IPS-18c (cell line): ENCODE measurements around the gene MAD1L1.

Source experiments
- H3K4me3 ChIP-seq: 2 replicates; pipeline ENCODE4 v1.7.0; 2013; ENCODE audit warnings: low read depth, mild to moderate bottlenecking, low read length, moderate library complexity; ENCODE audit not compliant: insufficient read depth
- H3K9me3 ChIP-seq: one replicate; pipeline ENCODE4 v1.6.1; 2013; ENCODE audit warnings: mild to moderate bottlenecking, low read length, moderate library complexity; ENCODE audit not compliant: control insufficient read depth, insufficient read depth

Gene MAD1L1

DNA sequence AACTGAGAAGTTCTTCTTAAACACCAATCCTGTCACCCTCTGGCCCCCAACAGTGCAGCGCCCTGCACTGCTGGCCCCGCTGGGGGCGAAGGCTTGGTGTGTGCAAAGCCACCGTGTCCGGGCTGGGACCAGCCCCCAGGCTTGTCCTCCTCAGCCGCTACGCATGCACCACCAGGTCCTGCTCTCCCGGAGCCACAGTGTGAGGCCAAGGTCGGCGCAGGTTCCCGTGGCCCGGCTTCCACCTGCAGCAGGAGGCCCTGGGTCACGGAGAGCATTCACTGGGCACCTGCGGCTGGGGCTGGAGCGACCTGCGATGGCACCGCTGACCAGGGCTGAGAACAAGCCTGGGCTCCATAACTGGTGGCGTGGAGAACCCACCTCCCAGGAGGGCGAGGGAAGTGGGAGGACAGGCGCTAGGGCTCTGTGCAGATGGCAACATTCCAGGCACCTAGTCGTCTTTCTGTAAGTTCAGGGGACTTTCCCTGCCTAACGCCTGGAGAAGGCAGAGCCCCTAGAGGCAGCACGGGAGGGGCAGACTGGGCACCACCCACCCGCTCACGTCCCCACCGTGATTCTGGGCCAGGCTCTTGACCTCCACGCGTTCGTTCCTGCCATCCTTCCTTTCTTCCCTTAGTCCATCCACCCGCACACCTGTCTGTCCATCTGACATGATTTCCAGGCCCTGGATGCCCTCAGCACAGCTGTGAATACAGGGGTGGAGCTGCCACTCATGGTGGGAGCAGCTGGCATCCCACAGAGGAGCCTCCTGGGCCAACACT, 291.1 kb downstream of the MAD1L1 start:
- H3K4me3 ChIP-seq, result no peak overlapping the region
- H3K9me3 ChIP-seq, result peaks cover 4% of the 10 kb centered on the region

DNA sequence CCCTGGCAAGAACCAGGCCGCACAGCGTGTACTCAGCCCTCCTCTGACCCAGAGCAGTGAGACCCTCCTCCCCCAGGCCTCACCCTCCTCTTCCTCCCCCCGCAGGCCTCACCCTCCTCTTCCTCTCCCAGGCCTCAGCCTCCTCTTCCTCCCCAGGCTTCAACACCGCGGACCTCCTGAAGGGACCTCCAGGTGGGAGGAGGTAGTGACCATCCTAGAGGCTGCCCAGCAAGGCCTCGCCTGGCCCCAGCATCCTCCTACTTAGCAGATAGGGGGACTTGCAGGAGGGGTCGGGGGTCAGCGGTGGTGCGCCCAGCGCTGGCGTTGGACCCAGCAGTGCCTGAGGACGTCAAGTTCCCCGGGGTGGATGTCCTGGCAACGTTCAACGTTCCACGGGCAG, 291.9 kb downstream of the MAD1L1 start:
- H3K9me3 ChIP-seq, result peaks cover 4% of the 10 kb centered on the region
- no peak overlapping the region for H3K4me3 ChIP-seq

DNA sequence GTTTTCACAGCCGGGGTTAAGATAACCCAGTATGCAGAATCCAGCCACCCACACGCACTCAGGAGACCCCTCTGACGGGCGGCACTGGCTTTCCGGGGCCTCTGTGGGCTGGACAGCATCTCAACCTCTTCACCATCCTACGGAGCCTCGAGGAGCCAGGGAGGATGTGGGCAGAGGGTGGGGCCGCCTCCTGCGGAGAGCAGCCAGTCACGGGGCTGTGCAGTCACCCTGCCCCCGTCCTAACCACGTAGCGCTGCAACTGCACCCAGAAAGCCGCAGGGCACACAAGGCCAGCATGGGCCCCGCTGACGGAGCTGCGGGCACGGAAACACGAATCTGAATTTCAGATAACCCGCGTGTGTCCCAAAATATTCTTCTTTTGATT, 292.4 kb downstream of the MAD1L1 start:
- H3K4me3 ChIP-seq, result no peak overlapping the region
- H3K9me3 ChIP-seq, result peaks cover 4% of the 10 kb centered on the region

GRCh38 chr7:1939434-1940401, 293.0 kb downstream of the MAD1L1 start:
- no peak overlapping the region for H3K4me3 ChIP-seq
- peaks cover 4% of the 10 kb centered on the region for H3K9me3 ChIP-seq

- Histone ChIP-seq H3K9me3 (peaks cover 4% of the 10 kb centered on the region), H3K4me3 (no peak overlapping the region)
Measured at GRCh38 chr7:1938788-1939433, 293.8 kb downstream of the MAD1L1 start.

- peaks cover 4% of the 10 kb centered on the region for H3K9me3 ChIP-seq
- H3K4me3 ChIP-seq, result no peak overlapping the region
Measured at GRCh38 chr7:1937252-1937605, 295.5 kb downstream of the MAD1L1 start.

DNA sequence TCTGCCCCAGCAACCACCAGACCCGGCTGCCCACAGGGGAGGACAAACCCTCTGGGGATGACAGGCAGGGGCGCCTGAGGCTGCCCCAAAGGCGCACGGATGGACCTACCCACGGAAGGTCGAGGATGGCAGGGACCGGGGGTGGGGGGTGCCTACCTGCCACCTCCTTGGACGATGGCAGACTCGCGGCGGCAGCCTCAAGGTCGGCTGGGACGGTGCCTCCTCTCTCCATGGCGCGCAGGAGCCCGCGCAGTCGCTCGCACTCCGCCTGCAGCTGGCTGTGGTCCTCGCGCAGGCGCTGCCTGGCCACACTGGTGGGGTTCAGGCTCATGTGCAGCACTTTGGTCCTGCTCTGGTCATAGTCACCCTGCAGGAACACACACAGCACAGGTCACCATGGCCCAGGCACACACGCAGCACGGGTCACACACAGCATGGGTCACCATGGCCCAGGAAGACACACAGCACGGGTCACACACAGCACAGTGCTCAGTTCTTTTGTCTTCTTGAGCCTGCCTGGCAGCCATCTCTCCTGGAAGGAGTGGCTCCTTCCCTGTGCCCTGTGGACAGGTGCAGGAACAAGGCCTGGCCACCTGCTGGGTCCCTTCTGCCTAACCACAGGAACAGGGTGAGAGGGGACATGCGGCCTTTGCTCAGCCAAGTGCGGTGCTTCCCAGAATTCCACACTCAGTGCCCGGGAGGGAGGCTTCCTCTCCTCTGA, 296.1 kb downstream of the MAD1L1 start:
- H3K9me3 ChIP-seq, result peaks cover 4% of the 10 kb centered on the region
- H3K4me3 ChIP-seq, result no peak overlapping the region

DNA sequence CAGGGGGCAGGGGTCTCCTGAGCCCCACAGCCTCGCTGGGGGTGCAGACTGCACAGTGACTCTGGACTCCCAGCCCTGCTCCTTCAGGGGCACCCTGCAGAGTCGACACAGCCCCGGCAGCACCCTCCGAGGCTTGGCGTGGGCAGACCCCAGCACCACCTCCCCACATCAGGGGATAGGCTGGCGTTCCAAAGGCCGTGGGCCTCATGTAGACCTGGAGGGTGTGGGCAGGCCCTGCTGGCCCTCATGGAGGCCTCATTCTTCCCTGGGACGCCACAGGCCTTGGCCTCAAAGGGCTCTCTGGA, 296.8 kb downstream of the MAD1L1 start:
- no peak overlapping the region for H3K4me3 ChIP-seq
- peaks cover 4% of the 10 kb centered on the region for H3K9me3 ChIP-seq

DNA sequence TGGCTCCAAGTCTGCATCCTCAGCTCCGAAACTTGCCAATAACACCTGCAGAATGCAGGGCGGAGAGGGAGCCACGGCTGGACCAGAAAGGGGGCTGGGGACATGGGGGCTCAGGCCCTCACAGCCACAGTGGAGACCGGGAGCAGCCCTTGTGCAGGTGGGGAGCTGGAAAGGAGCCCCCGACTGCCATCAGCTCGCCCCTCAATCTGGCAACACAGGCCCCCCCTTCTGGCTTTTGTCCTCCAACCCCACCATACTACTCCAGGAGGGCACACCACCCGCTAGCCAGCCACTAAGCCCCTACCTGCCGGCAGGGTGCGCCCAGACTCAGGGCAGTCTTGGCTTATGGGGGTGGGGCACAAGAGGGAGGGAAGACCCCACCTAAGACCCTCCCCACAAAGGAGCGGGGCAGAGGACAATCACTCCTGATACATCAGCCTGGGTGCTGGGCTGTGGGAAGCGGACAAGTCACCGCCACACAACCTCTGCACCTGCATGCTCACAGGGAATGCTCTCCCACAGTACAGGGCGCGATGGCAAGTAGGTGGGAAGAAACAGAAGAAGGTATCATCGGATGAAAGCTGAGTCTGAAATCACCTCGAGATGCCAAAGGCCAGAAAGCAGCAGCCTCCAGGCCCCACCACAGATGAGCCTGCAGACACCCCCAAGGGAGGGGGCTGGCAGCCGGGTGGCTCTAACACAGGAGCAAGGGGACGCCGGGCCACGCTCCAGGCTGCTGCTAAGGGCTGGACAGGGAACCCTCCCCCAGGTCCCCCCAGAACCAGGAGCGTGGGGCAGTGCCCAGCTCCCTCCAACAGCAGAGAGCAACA, 297.4 kb downstream of the MAD1L1 start:
- H3K9me3 ChIP-seq, result peaks cover 4% of the 10 kb centered on the region
- H3K4me3 ChIP-seq, result no peak overlapping the region

- Histone ChIP-seq H3K9me3 (peaks cover 2% of the 10 kb centered on the region), H3K4me3 (no peak overlapping the region)
Measured at GRCh38 chr7:1934756-1935155, 298.0 kb downstream of the MAD1L1 start.

- peaks cover 2% of the 10 kb centered on the region for H3K9me3 ChIP-seq
- H3K4me3 ChIP-seq, result no peak overlapping the region
Measured at GRCh38 chr7:1934017-1934416, 298.7 kb downstream of the MAD1L1 start.

GRCh38 chr7:1933066-1933750, 299.5 kb downstream of the MAD1L1 start:
- peaks cover 2% of the 10 kb centered on the region for H3K9me3 ChIP-seq
- no peak overlapping the region for H3K4me3 ChIP-seq

GRCh38 chr7:1931951-1932270, 300.8 kb downstream of the MAD1L1 start:
- H3K4me3 ChIP-seq, result no peak overlapping the region

GRCh38 chr7:1931256-1931950, 301.3 kb downstream of the MAD1L1 start:
- Histone ChIP-seq H3K4me3 (no peak overlapping the region), H3K9me3 (no peaks in the 10 kb centered on the region)

More at GRCh38 chr7:1931951-1932270, 300.8 kb downstream of the MAD1L1 start:
- H3K9me3 ChIP-seq, result no peaks in the 10 kb centered on the region

DNA sequence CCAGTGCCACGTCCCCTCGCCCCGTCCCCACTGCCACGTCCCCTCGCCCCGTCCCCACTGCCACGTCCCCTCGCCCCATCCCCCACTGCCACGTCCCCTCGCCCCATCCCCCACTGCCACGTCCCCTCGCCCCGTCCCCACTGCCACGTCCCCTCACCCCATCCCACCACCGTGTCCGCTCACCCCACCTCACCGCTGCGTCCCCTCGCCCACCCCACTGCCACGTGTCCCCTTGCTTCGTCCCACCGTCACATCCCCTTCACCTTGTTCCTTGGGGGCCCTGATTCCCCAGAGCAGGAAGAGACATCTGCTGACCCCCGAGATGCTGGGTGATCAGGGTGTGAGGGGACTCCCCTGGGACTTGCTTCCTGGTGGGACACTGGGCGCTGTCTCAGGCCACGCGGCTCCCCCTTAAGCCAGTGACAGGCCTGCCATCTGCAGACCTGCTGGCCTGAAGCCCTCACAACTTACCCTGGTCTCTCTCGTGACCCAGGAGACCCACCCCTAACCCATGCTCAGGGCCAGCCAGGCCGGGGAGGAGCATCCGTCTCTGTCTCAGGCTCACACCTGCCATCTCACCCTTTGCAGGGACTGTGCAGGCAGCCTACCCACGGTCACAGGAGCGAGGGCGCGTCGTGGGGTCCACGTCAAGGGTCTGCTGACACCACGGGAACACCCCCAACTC, 302.2 kb downstream of the MAD1L1 start:
- Histone ChIP-seq H3K9me3 (no peaks in the 10 kb centered on the region), H3K4me3 (no peak overlapping the region)
